ENCODE measurements around the gene LRRC59. TPM values are rescaled to one million over a fixed set of nuclear protein-coding genes. Genes with fewer than 3 reads are reported as not detected.

The LRRC59 gene
- total and polyA plus RNA-seq, 2 of the 13 experiments (the other 11 are each of a cell fraction or from before 2014, with no cell fraction given): 87.3 to 222 TPM

DNA sequence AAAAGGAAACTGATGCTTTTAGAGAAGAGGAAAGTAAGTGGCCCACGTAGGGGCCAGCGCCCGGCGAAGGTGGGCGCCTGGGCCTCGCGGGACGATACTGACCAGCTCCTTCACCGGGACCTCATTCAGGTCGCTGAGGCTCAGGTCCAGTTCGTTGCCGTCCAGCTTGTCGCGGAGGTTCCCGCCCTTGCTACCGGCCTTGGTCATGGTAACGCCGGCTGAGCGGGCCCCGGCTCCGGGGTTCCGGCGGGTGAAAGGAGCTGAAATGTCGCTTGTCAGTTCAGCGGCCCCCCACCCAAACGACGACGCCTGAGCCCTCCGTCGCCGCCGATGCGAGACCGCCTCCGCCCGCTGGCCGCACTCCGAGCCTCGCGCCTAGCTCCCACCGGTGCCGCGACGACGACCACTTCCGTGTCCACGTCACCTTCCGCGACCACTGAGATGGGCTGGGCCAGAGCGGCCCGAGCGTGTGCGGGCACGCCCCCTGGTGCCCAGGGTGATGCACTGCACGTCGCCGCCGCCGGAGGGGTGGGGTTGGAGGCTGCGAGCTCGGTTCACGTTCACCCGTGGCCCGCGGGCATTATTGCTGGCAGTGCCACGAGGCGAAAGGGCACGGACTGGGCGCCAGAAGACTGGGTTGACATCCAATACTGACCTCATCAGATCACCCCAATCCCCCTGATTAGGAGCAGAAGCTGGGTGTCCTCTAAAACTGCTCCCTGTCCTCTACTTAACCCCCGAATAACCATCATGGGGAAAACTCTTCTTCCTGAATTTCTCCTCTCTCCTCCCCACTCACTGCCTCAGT, at the start of gene LRRC59 (continued):
- TF ChIP-seq POGK (CRISPR knock-in tag; conservative IDR thresholded peaks at IDR 0.05) (peak; percentile 100), ZNF616 (CRISPR knock-in tag; IDR thresholded peaks at IDR 0.05; ENCODE audit: low read depth) (0 out of 2 replicates have a peak, but pooled peaks have one; percentile 56), NCOA1 (CRISPR knock-in tag; IDR thresholded peaks at IDR 0.05) (peak; percentile 90; the same call in 1 of the 2 replicates), MEIS2 (CRISPR knock-in tag; IDR thresholded peaks at IDR 0.05) (peak; percentile 92; the same call in 1 of the 2 replicates), PLRG1 (conservative IDR thresholded peaks at IDR 0.05) (no peak), ZC3H13 (CRISPR knock-in tag; IDR thresholded peaks at IDR 0.05) (peak; percentile 96), ZNF124 (CRISPR knock-in tag; IDR thresholded peaks at IDR 0.05) (peak; percentile 95), ZNF629 (CRISPR knock-in tag; conservative IDR thresholded peaks at IDR 0.05) (peak; percentile 43), EEA1 (CRISPR knock-in tag; IDR thresholded peaks at IDR 0.05; ENCODE audit: borderline replicate concordance) (peak; percentile 81; the same call in 1 of the 2 replicates), PBX2 (CRISPR knock-in tag; IDR thresholded peaks at IDR 0.05) (no peak), MAFF (IDR thresholded peaks at IDR 0.05; ENCODE audit: low read depth, low read length) (no peak), ZNF33A (CRISPR knock-in tag; IDR thresholded peaks at IDR 0.05; ENCODE audit: borderline replicate concordance) (no peak), GTF3A (CRISPR knock-in tag; conservative IDR thresholded peaks at IDR 0.05) (peak; percentile 99), NPAS2 (CRISPR knock-in tag; IDR thresholded peaks at IDR 0.05; ENCODE audit: borderline replicate concordance) (no peak), ARID2 (CRISPR knock-in tag; IDR thresholded peaks at IDR 0.05; ENCODE audit: borderline replicate concordance) (peak; percentile 99)
- TF ChIP-seq, protein P1, sequence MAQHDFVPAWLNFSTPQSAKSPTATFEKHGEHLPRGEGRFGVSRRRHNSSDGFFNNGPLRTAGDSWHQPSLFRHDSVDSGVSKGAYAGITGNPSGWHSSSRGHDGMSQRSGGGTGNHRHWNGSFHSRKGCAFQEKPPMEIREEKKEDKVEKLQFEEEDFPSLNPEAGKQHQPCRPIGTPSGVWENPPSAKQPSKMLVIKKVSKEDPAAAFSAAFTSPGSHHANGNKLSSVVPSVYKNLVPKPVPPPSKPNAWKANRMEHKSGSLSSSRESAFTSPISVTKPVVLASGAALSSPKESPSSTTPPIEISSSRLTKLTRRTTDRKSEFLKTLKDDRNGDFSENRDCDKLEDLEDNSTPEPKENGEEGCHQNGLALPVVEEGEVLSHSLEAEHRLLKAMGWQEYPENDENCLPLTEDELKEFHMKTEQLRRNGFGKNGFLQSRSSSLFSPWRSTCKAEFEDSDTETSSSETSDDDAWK (CRISPR knock-in tag; IDR thresholded peaks at IDR 0.05): no peak
- TF ChIP-seq, protein P2, sequence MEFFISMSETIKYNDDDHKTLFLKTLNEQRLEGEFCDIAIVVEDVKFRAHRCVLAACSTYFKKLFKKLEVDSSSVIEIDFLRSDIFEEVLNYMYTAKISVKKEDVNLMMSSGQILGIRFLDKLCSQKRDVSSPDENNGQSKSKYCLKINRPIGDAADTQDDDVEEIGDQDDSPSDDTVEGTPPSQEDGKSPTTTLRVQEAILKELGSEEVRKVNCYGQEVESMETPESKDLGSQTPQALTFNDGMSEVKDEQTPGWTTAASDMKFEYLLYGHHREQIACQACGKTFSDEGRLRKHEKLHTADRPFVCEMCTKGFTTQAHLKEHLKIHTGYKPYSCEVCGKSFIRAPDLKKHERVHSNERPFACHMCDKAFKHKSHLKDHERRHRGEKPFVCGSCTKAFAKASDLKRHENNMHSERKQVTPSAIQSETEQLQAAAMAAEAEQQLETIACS (CRISPR knock-in tag; IDR thresholded peaks at IDR 0.05): peak; percentile 64; the same call in 1 of the 2 replicates
- TF ChIP-seq, protein P3, sequence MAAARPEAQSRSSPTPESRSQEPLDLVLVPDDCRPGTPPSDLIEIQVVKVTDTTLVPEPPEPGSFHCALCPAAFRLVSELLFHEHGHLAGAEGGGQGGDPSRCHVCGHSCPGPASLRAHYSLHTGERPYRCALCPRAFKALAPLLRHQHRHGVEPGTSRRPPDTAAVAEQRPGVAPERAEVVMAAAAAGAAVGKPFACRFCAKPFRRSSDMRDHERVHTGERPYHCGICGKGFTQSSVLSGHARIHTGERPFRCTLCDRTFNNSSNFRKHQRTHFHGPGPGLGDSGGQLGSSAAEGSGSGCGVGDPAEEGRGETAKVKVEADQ (CRISPR knock-in tag; IDR thresholded peaks at IDR 0.05; ENCODE audit: borderline replicate concordance): peak; percentile 100

All from HepG2 (cell line).